ENCODE results near the gene NBEA. TPM values are rescaled to one million over a fixed set of nuclear protein-coding genes. Genes with fewer than 3 reads are reported as not detected.
A peak's percentile ranks its signal among the peaks of the same experiment; 100 is the strongest.

The NBEA gene
- polyA plus RNA-seq, 2 of the 4 experiments (the other 2 are of a cell fraction), result 3.5 to 11.8 TPM

DNA sequence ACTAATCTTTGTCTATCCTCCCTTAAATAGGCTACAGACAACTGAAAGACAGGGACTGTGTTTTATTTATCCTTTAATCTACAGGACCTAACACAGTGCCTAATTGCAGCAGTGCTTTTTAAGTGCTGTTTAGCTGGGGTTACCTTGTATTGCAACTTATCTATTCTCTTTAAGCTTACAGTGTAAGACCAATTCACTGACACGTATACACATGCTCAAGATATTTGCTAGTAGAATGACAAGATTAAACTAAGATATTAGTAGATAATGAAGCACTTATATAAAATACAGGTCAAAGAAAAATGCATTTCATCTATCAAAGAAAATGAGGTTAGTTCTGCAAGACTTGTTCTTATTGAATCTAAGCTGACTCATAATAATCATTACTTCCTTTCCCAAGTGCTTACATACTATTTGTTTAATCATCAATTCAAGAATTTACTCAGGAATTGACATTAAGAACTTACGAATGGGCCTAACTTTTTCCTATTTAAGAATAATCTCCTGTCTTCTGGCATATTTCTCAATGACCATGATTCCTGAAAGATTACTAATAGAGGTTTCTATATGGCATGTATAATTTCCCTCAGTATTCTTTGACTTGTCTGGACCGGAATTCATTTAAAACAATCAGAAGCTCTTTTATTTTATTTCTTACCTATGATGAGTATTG is 610.2 kb downstream of the NBEA start:
- Histone ChIP-seq H3K4me2 (no peak overlapping the region), H3K9me3 (no peaks in the 10 kb centered on the region), H3K4me3 (no peak overlapping the region), H3K27ac (no peak overlapping the region), H3K4me1 (peaks cover 11% of the 10 kb centered on the region; the same call in 2 of the 3 replicates)
- 60% methylated on average over 3 of the region's 3 CpGs for WGBS (ENCODE audit: missing lambda C conversion rate)
- TF ChIP-seq EP300 (IDR thresholded peaks at IDR 0.05), result no peak
- TF ChIP-seq CEBPB (IDR thresholded peaks at IDR 0.05), result no peak
- no peak for TF ChIP-seq MAZ (IDR thresholded peaks at IDR 0.05; ENCODE audit: borderline replicate concordance, low read depth, low read length)
- TF ChIP-seq HOXB13 (CRISPR knock-in tag; IDR thresholded peaks at IDR 0.05; ENCODE audit: low read depth), result no peak
- TF ChIP-seq ZNF302 (CRISPR knock-in tag; IDR thresholded peaks at IDR 0.05), result no peak
- no peak for TF ChIP-seq EHF (CRISPR knock-in tag; IDR thresholded peaks at IDR 0.05)
- TF ChIP-seq ESRRA (IDR thresholded peaks at IDR 0.05; ENCODE audit: borderline replicate concordance, low read length), result no peak
- no peak for TF ChIP-seq POLR2AphosphoS2 (conservative IDR thresholded peaks at IDR 0.05; ENCODE audit: low read length)
- FAIRE-seq (no peak), ATAC-seq (no peak), DNase-seq (ENCODE audit: low read depth in 1 of 2, low spot score in 1 of 2) (no peak)
- CTCF ChIA-PET, result interaction anchor here (2.0 kb wide), 1 partner anchor 15 kb away, joined by 4 read pairs; no protein-coding TSS in a partner anchor
- POLR2A ChIA-PET, result no interaction called here

DNA sequence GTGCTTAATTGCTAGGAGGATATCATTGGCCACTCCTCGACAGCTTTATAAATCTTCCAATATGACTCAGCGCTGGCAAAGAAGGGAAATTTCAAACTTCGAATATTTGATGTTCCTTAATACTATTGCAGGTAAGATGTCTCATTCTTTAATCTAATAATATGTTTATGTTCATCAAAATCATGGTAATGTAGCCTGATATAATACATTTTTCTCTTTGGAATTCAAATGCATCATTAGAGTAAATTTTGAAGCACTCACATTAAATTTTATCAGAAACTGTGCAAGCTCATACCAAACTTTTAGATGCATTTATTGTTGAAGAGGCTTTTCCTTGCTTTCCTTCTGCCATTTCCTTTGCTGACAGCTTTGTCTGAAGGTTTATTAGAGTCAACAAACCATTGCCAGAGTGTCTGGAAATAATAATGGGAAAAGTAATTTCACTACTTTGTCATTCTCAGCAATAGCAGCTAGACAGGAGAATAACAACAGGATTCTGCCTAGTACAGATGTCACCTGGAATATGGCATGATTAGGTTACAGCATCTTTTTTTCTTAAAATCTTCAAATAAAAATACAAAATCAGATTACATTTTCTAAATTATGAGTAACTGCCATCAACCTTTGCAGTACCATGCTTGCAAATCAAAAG is 613.0 kb downstream of the NBEA start:
- no peaks in the 10 kb centered on the region for H3K4me1 ChIP-seq
- no peak for TF ChIP-seq ESRRA (IDR thresholded peaks at IDR 0.05; ENCODE audit: borderline replicate concordance, low read length)
- TF ChIP-seq, protein P1, sequence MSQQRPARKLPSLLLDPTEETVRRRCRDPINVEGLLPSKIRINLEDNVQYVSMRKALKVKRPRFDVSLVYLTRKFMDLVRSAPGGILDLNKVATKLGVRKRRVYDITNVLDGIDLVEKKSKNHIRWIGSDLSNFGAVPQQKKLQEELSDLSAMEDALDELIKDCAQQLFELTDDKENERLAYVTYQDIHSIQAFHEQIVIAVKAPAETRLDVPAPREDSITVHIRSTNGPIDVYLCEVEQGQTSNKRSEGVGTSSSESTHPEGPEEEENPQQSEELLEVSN (IDR thresholded peaks at IDR 0.05; ENCODE audit: borderline replicate concordance, low read depth), result no peak
- TF ChIP-seq MAFK (IDR thresholded peaks at IDR 0.05; ENCODE audit: partially characterized antibody), result no peak
- TF ChIP-seq SMC3 (IDR thresholded peaks at IDR 0.05), result no peak
- no peak for TF ChIP-seq RCOR1 (IDR thresholded peaks at IDR 0.05; ENCODE audit: low read depth, low read length)
- no peak for TF ChIP-seq EHMT2 (IDR thresholded peaks at IDR 0.05; ENCODE audit: low read depth)
- no peak for TF ChIP-seq POLR2AphosphoS2 (conservative IDR thresholded peaks at IDR 0.05; ENCODE audit: low read length)
- no peak for TF ChIP-seq HDAC2 (IDR thresholded peaks at IDR 0.05)
- TF ChIP-seq, protein P2, sequence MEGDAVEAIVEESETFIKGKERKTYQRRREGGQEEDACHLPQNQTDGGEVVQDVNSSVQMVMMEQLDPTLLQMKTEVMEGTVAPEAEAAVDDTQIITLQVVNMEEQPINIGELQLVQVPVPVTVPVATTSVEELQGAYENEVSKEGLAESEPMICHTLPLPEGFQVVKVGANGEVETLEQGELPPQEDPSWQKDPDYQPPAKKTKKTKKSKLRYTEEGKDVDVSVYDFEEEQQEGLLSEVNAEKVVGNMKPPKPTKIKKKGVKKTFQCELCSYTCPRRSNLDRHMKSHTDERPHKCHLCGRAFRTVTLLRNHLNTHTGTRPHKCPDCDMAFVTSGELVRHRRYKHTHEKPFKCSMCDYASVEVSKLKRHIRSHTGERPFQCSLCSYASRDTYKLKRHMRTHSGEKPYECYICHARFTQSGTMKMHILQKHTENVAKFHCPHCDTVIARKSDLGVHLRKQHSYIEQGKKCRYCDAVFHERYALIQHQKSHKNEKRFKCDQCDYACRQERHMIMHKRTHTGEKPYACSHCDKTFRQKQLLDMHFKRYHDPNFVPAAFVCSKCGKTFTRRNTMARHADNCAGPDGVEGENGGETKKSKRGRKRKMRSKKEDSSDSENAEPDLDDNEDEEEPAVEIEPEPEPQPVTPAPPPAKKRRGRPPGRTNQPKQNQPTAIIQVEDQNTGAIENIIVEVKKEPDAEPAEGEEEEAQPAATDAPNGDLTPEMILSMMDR (IDR thresholded peaks at IDR 0.05), result no peak
- no peak for TF ChIP-seq CHD2 (IDR thresholded peaks at IDR 0.05; ENCODE audit: low read length, partially characterized antibody)
- no peaks in the 10 kb centered on the region for H3K9me3 ChIP-seq
- H3K4me3 ChIP-seq, result no peak overlapping the region
- FAIRE-seq (no peak), ATAC-seq (no peak), DNase-seq (ENCODE audit: low read depth in 1 of 2, low spot score in 1 of 2) (no peak)
- H3K4me2 ChIP-seq, result no peak overlapping the region
- H3K27ac ChIP-seq, result no peak overlapping the region
- ChIA-PET CTCF (no interaction called here), POLR2A (no interaction called here)
- 57% methylated on average over 3 of the region's 3 CpGs for WGBS (ENCODE audit: missing lambda C conversion rate)

DNA sequence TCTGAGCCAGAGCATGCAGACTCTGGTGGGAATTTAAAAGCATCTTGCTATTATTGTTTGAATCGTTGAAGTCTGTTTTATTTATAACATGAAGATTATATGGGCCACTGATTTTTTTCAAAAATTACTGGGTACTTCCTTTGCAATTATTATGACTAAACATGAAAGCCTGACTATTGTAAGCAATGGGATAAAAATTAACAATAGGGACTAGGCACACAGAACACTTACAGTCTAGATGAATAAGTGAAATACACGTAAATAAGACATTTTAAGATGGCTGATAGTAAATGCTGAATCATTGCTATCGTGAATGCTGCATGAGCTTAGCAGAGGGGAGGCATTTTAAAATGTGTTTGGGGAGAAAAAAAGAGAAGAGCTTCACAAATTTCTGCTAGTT is 615.4 kb downstream of the NBEA start:
- Histone ChIP-seq H3K4me1 (no peaks in the 10 kb centered on the region), H3K4me3 (no peak overlapping the region), H3K4me2 (no peak overlapping the region), H3K27ac (no peak overlapping the region), H3K9me3 (no peaks in the 10 kb centered on the region)
- WGBS (ENCODE audit: missing lambda C conversion rate), result 70% methylated on average over 3 of the region's 3 CpGs
- no peak for DNase-seq (ENCODE audit: low read depth in 1 of 2, low spot score in 1 of 2)
- TF ChIP-seq MAFK (IDR thresholded peaks at IDR 0.05; ENCODE audit: partially characterized antibody), result peak; percentile 2
- no peak for TF ChIP-seq JUNB (IDR thresholded peaks at IDR 0.05)
- no peak for ATAC-seq
- ChIA-PET CTCF (no interaction called here), POLR2A (no interaction called here)
- FAIRE-seq, result no peak

DNA sequence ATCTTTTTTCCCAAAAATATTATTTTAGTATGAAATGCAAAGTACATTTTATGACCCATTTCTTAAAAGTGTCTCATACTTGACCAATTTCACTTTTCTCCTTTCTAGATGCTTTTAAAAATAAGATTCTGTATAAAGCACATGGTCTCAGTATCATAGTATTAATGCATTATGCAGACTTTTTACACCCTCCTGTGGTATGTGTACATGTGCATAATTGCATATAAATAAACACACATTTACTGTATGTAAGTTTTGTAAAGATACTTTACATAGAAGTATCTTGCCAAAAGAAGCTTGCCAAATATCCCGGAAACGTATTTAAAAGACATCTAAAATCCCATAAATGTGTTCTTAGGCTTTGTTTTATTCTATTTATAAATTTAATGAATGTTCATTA is 619.5 kb downstream of the NBEA start:
- POLR2A ChIA-PET, result no interaction called here
- no peak for DNase-seq (ENCODE audit: low read depth in 1 of 2, low spot score in 1 of 2)
- CTCF ChIA-PET, result no interaction called here
- TF ChIP-seq MYC (IDR thresholded peaks at IDR 0.05; ENCODE audit: borderline replicate concordance, low read length) (no peak), ZFP36 (IDR thresholded peaks at IDR 0.05; ENCODE audit: borderline replicate concordance, partially characterized antibody) (no peak)
- WGBS (ENCODE audit: missing lambda C conversion rate), result 85% methylated on average over 2 of the region's 2 CpGs
- no peak for ATAC-seq
- H3K4me1 ChIP-seq, result no peaks in the 10 kb centered on the region
- no peak overlapping the region for H3K27ac ChIP-seq
- no peak for FAIRE-seq
- no peak overlapping the region for H3K4me3 ChIP-seq
- no peak overlapping the region for H3K4me2 ChIP-seq
- H3K9me3 ChIP-seq, result no peaks in the 10 kb centered on the region

Data from A549 (cell line).